Transverse colon (tissue), 4 donors: Measurements from ENCODE around the gene PDCD1. TPM values are rescaled to one million over a fixed set of nuclear protein-coding genes. Genes with fewer than 3 reads are reported as not detected.
"Not testable (repeated sequence)": the region's sequence is repeated elsewhere in the genome, so short reads cannot be mapped to it uniquely, and the experiment has no call there.

Experiments used
- DNase-seq: peaks from one replicate; pipeline ENCODE4 v3.0.0-alpha.2; 2019
- H3K27ac ChIP-seq, 4 donors: fragments of 200-600 bp; sonication (generic); 2 replicates each; pipeline ENCODE4 v1.5.1; 2016 to 2018; ENCODE audit warnings: inconsistent platforms in 4 of 4
- H3K27me3 ChIP-seq: fragments of 200-600 bp; sonication (generic); 2 replicates; pipeline ENCODE4 v1.5.1; 2017; ENCODE audit warnings: inconsistent platforms
- H3K36me3 ChIP-seq, 4 donors: fragments of 200-600 bp; sonication (generic); 2 replicates each; pipeline ENCODE4 v1.5.1; 2017 to 2019; ENCODE audit warnings: inconsistent platforms in 4 of 4
- H3K4me1 ChIP-seq, 4 donors: fragments of 200-600 bp; sonication (generic); 2 replicates each; pipeline ENCODE4 v1.5.1; 2017 to 2020; ENCODE audit warnings: inconsistent platforms in 4 of 4
- H3K4me3 ChIP-seq, 4 donors: fragments of 200-600 bp; sonication (generic); 1 replicate in 1 of 4; 2 replicates in 3 of 4; pipeline versions ENCODE4 v1.5.1 to v1.6.1; 2017 to 2019; ENCODE audit warnings: inconsistent platforms in 4 of 4
- H3K9me3 ChIP-seq, 2 donors: fragments of 200-600 bp; sonication (generic); 2 replicates each; pipeline ENCODE4 v1.5.1; 2017 to 2019; ENCODE audit warnings: inconsistent platforms in 2 of 2
- EP300 ChIP-seq: sonication (generic); formaldehyde crosslinking; IDR thresholded peaks from one replicate; pipeline ENCODE4 v1.6.1; 2017; ENCODE audit warnings: antibody characterized with exemption, low read depth
- POLR2A ChIP-seq: fragments of 450-650 bp; IDR thresholded peaks from one replicate; pipeline ENCODE4 v1.6.1; 2016; ENCODE audit warnings: antibody characterized with exemption, mild to moderate bottlenecking, moderate library complexity
- POLR2AphosphoS5 ChIP-seq, 3 donors: sonication (generic); formaldehyde crosslinking; IDR thresholded peaks; one replicate each; pipeline ENCODE4 v1.6.1; 2016; ENCODE audit warnings: antibody characterized with exemption in 3 of 3
- WGBS, 2 donors: methylation state at CpG; one replicate each; pipeline ENCODE4 v1.1.5; 2018; ENCODE audit warnings: low coverage in 1 of 2; 5-methylcytosine and 5-hydroxymethylcytosine counted together
- in situ Hi-C, 4 donors: fragments of 200-750 bp; cut with MboI; loops; one replicate each; pipeline versions ENCODE4 v1.15.0 to v1.15.1; 2017; ENCODE audit warnings: low sequenced_read_pairs in 3 of 4, low pct_ligation_motif_present in 1 of 4, low pct_unique_long_range_greater_than_20kb in 1 of 4
- intact Hi-C: fragments of 100-400 bp; cut with DNase I; formaldehyde crosslinking; loops from one replicate; pipeline ENCODE4 v1.15.1; 2023; ENCODE audit warnings: low total_unique reads
- total RNA-seq, 4 donors: library from RNA; depleted of rRNA; stranded (reverse); fragments of >200 nt; gene quantifications; one replicate each; pipeline ENCODE4 v1.1.0, GENCODE V29; 2016
- TF ChIP-seq, protein P1 (sequence below), 5 experiments: fragments of 200-600 bp in 3 of 5; fragments of 450-650 bp in 2 of 5; sonication (generic) in 3 of 5; IDR thresholded peaks; 1 replicate in 2 of 5; 2 replicates in 3 of 5; pipeline ENCODE4 v1.5.1; 2016 to 2017; ENCODE audit warnings: antibody characterized with exemption in 5 of 5, inconsistent platforms in 3 of 5, mild to moderate bottlenecking in 2 of 5, moderate library complexity in 1 of 5

PDCD1 gene
- total RNA-seq, 4 donors from 2014 or later: 0.55 to 0.64 TPM; not detected in 2

DNA sequence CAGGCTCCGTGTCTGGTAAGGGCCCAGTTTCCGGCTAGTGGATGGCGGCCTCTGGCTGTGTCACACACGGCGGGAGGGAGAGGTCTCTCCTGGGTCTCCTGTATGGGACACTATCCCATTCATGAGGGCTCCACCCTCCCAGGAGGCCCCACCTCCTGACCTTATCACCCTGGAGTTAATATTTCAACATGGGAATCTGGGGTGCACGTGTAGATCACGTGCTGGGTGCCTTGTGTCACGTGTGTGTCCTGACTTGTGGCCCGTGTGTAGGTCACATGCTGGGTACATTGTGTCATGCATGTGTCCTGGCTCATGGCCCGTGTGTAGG lies 39.8 kb downstream of the PDCD1 start:
- Histone ChIP-seq H3K4me3 (no peak overlapping the region), H3K27ac (no peak overlapping the region), H3K9me3 (no peaks in the 10 kb centered on the region), H3K4me1 (peaks cover 4 to 21% (median 12%) of the 10 kb centered on the region in 4 donors), H3K27me3 (peaks cover 3% of the 10 kb centered on the region), H3K36me3 (no peaks in the 10 kb centered on the region)
- 49% methylated on average over 10 of the region's 10 CpGs; no CpG with 5 or more reads in 1 of the 2 donors for WGBS, 2 donors
- DNase-seq: peak; percentile 72
- TF ChIP-seq POLR2A: no peak
- TF ChIP-seq POLR2AphosphoS5 (IDR thresholded peaks at IDR 0.05): peak in 1 of 3 donors; percentile 13
- TF ChIP-seq, protein P1, sequence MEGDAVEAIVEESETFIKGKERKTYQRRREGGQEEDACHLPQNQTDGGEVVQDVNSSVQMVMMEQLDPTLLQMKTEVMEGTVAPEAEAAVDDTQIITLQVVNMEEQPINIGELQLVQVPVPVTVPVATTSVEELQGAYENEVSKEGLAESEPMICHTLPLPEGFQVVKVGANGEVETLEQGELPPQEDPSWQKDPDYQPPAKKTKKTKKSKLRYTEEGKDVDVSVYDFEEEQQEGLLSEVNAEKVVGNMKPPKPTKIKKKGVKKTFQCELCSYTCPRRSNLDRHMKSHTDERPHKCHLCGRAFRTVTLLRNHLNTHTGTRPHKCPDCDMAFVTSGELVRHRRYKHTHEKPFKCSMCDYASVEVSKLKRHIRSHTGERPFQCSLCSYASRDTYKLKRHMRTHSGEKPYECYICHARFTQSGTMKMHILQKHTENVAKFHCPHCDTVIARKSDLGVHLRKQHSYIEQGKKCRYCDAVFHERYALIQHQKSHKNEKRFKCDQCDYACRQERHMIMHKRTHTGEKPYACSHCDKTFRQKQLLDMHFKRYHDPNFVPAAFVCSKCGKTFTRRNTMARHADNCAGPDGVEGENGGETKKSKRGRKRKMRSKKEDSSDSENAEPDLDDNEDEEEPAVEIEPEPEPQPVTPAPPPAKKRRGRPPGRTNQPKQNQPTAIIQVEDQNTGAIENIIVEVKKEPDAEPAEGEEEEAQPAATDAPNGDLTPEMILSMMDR (IDR thresholded peaks at IDR 0.05): no peak
- no peak for TF ChIP-seq EP300
- in situ Hi-C loops: no loop called here
- intact Hi-C loops: no loop called here

DNA sequence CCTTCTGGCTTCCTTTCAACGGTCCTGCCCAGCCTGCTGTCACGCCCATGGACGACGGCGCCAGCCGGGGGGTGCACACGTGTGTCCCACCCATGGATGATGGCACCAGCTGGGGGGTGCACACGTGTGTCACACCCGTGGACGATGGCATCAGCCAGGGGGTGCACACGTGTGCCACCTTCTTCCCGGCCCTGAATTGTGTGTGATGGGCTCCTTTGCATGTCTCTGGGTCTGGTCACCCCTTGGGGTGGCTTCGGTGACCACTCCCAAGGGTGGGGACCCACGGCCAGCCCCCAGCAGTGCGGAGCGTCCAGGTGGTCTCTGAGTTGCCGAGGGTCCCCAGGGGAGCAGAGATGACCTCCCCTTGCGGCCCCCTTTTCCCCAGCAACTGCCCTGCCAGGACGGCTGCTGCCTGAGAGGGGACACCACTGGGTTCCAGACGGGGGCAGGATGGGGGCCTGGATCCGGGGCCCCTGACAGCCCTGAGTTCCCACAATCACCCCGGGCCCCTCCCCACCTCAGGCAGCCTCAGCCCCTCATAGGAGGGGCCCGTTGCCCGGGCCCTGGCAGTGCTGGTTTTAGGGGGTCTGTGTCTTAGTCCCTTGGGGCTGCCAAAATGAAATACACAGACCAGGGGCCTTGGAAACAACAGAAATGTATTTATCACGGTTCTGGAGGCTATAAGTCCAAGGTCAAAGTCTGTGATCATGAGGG lies 40.3 kb downstream of the PDCD1 start:
- DNase-seq: peak; percentile 9

DNA sequence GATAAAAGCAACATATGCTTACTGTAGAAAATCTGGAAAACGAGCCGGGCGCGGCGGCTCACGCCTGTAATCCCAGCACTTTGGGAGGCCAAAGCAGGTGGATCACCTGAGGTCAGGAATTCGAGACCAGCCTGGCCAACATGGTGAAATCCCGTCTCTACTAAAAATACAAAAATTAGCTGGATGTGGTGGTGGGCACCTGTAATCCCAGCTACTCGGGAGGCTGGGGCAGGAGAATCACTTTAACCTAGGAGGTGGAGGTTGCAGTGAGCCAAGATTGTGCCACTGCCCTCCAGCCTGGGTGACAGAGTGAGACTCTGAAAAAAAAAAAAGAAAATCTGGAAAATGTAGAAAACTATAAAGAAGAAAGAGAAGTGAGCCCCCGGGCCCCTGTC lies 40.9 kb downstream of the PDCD1 start:
- intact Hi-C loops, in situ Hi-C loops: not testable (repeated sequence)

More for the DNA sequence above, 40.3 kb downstream of the PDCD1 start:
- H3K4me3 ChIP-seq: no peak overlapping the region
- in situ Hi-C loops (no loop called here), intact Hi-C loops (no loop called here)
- WGBS, 2 donors: 47% methylated on average over 23 of the region's 25 CpGs; no CpG with 5 or more reads in 1 of the 2 donors
- no peak overlapping the region for H3K27ac ChIP-seq
- H3K27me3 ChIP-seq: peaks cover 3% of the 10 kb centered on the region
- peaks cover 4 to 21% (median 12%) of the 10 kb centered on the region in 4 donors for H3K4me1 ChIP-seq
- H3K9me3 ChIP-seq: no peaks in the 10 kb centered on the region
- TF ChIP-seq POLR2AphosphoS5 (IDR thresholded peaks at IDR 0.05): no peak
- TF ChIP-seq EP300: no peak
- TF ChIP-seq, protein P1 (IDR thresholded peaks at IDR 0.05): no peak
- H3K36me3 ChIP-seq: no peaks in the 10 kb centered on the region

DNA sequence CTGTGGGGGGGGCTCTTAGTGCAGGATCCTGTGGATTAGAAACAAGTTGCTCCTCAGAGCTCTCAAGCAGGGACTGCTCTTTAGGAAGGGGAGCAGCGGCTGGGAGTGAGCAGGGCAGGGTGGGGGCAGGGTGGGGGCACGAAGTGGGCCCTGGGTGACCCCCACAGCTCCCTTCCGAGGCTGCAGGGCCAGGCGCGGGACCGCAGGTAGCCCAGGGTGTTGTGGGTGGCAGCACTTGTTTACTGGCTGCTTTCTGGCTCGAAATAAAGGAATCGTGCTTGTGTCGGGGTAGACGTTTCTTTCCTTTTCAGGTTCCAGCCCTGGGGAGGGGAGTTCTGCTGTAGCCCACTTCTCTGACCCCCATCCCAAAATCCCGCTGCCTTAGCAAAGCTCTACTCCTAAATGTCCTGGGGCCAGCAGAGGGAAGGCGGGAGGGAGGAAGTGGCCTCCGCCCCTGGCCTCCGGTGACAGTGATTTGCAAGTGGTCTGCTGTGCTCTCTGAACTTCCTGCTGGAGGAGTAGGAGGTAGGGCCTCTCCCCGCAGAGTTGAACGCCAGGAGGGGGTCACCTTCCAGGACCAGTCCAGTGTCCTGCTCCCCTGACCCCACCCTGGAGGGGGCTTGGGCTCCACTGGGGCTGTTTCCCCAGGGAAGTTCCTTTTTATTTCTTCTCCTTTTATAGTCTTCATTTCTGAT lies 41.4 kb downstream of the PDCD1 start:
- intact Hi-C loops: no loop called here
- 51% methylated on average over 16 of the region's 16 CpGs; no CpG with 5 or more reads in 1 of the 2 donors for WGBS, 2 donors

More for the DNA sequence above, 40.9 kb downstream of the PDCD1 start:
- H3K4me3 ChIP-seq, H3K27me3 ChIP-seq, H3K36me3 ChIP-seq, DNase-seq, H3K9me3 ChIP-seq: not testable (repeated sequence)
- Histone ChIP-seq H3K27ac (peak overlapping the region in 1 of 4 donors; percentile 2), H3K4me1 (peaks cover 4 to 21% (median 12%) of the 10 kb centered on the region in 4 donors)
- WGBS, 2 donors: 60 to 64% methylated on average over 9 to 10 of the region's 10 CpGs

More for the DNA sequence above, 41.4 kb downstream of the PDCD1 start:
- peaks cover 4 to 21% (median 12%) of the 10 kb centered on the region in 4 donors for H3K4me1 ChIP-seq
- in situ Hi-C loops: no loop called here
- peak overlapping the region in 1 of 4 donors; percentile 2 for H3K27ac ChIP-seq
- peaks cover 3% of the 10 kb centered on the region for H3K27me3 ChIP-seq
- no peak overlapping the region for H3K4me3 ChIP-seq
- DNase-seq: peak; percentile 34
- H3K36me3 ChIP-seq: no peaks in the 10 kb centered on the region
- H3K9me3 ChIP-seq: no peaks in the 10 kb centered on the region
- TF ChIP-seq, protein P1 (IDR thresholded peaks at IDR 0.05): no peak
- TF ChIP-seq POLR2AphosphoS5 (IDR thresholded peaks at IDR 0.05) (no peak), EP300 (no peak), POLR2A (no peak)
